K562 (cell line): ENCODE measurements around the gene CHPF.

Experiments used
- CBX5 ChIP-seq: IDR thresholded peaks from 2 replicates; pipeline ENCODE4 v1.6.1; 2014; ENCODE audit warnings: low read depth, borderline replicate concordance
- CTCF ChIP-seq, 3 experiments: IDR thresholded peaks in 2 of 3; conservative IDR thresholded peaks in 1 of 3; 2 replicates each; pipeline ENCODE4 v1.5.1; 2011 to 2012; ENCODE audit warnings: low read length in 3 of 3, mild to moderate bottlenecking in 3 of 3, control low read depth in 2 of 3, improper control_type of control experiment in 1 of 3, inconsistent platforms in 1 of 3, low read depth in 1 of 3, mixed read lengths in 1 of 3, moderate library complexity in 1 of 3; ENCODE audit not compliant: insufficient read depth in 2 of 3
- JUN ChIP-seq, 2 experiments: sonication (generic) in 1 of 2; formaldehyde crosslinking in 1 of 2; IDR thresholded peaks; 2 replicates each; pipeline versions ENCODE4 v1.6.1 to v1.8.0; 2012 to 2022; ENCODE audit warnings: borderline replicate concordance in 2 of 2, mild to moderate bottlenecking in 2 of 2, improper control_type of control experiment in 1 of 2, low read depth in 1 of 2, low read length in 1 of 2, missing genetic modification reagents in 1 of 2
- JUND ChIP-seq, 2 experiments: IDR thresholded peaks; 2 replicates in 1 of 2; 3 replicates in 1 of 2; pipeline ENCODE4 v1.6.1; 2011; ENCODE audit warnings: borderline replicate concordance in 2 of 2, low read depth in 2 of 2, low read length in 2 of 2, improper control_type of control experiment in 1 of 2, missing biosample characterization in 1 of 2, missing genetic modification characterization in 1 of 2, missing genetic modification reagents in 1 of 2
- PHF8 ChIP-seq: fragments of 200-600 bp; sonication (generic); IDR thresholded peaks from 2 replicates; pipeline ENCODE4 v1.6.1; 2012; ENCODE audit warnings: mixed run types, mild to moderate bottlenecking, inconsistent platforms, low read length, moderate library complexity, borderline replicate concordance
- PRPF4 ChIP-seq: fragments of 200-400 bp; formaldehyde crosslinking; IDR thresholded peaks from one replicate; pipeline ENCODE4 v1.6.1; 2017; ENCODE audit warnings: low read length, low read depth, mild to moderate bottlenecking; ENCODE audit not compliant: insufficient read depth, poor library complexity, severe bottlenecking
- RCOR1 ChIP-seq, 2 experiments: IDR thresholded peaks; 2 replicates each; pipeline ENCODE4 v1.6.1; 2012; ENCODE audit warnings: low read depth in 2 of 2, low read length in 2 of 2, borderline replicate concordance in 1 of 2, improper control_type of control experiment in 1 of 2
- SP2 ChIP-seq: IDR thresholded peaks from 2 replicates; pipeline ENCODE4 v1.6.1; 2011; ENCODE audit warnings: mild to moderate bottlenecking, low read depth, low read length, moderate library complexity; ENCODE audit not compliant: poor library complexity, severe bottlenecking; ENCODE audit errors: extremely low read depth
- ZNF445 ChIP-seq: fragments of 250-450 bp; sonication (Bioruptor Pico); IDR thresholded peaks from 2 replicates; pipeline ENCODE4 v1.4.0; 2020; ENCODE audit warnings: low read depth, mild to moderate bottlenecking, moderate library complexity

- TF ChIP-seq PHF8 (no peak), SP2 (no peak), CTCF (IDR thresholded peaks at IDR 0.05 in 2 of 3, conservative IDR thresholded peaks at IDR 0.05 in 1 of 3; ENCODE audit: insufficient read depth in 2 of 3, low read depth in 1 of 3, low read length in 3 of 3) (no peak), JUND (IDR thresholded peaks at IDR 0.05; ENCODE audit: borderline replicate concordance, low read depth, low read length) (no peak), JUND (tag; IDR thresholded peaks at IDR 0.05; ENCODE audit: borderline replicate concordance, low read depth, low read length) (no peak), CBX5 (no peak), RCOR1 (IDR thresholded peaks at IDR 0.05; ENCODE audit: borderline replicate concordance in 1 of 2, low read depth in 2 of 2, low read length in 2 of 2) (no peak), PRPF4 (no peak), ZNF445 (no peak), JUN (IDR thresholded peaks at IDR 0.05; ENCODE audit: borderline replicate concordance, low read depth, low read length) (no peak), JUN (CRISPR knock-in tag; IDR thresholded peaks at IDR 0.05; ENCODE audit: borderline replicate concordance) (no peak)
Measured at GRCh38 chr2:219566640-219567039, 23.0 kb upstream of the CHPF start.
